Kidney (tissue), 14 donors: Measurements from ENCODE around the gene C2CD2. TPM values are rescaled to one million over a fixed set of nuclear protein-coding genes. Genes with fewer than 3 reads are reported as not detected.

Experiments
- DNase-seq, 5 donors: peaks; one replicate each; pipeline ENCODE4 v3.0.0-alpha.2; 2013 to 2020
- FAIRE-seq: peaks from 2 replicates; lab custom pipeline; 2012; peaks lifted over from hg19 to GRCh38; lab: Jason Lieb, UNC
- H3K27ac ChIP-seq, 2 donors: one replicate each; pipeline ENCODE4 v1.7.0; 2013; ENCODE audit warnings: low read depth in 2 of 2, low read length in 2 of 2, inconsistent platforms in 1 of 2
- H3K27me3 ChIP-seq: one replicate; pipeline ENCODE4 v1.7.1; 2013; ENCODE audit warnings: low read length, inconsistent platforms; ENCODE audit not compliant: control insufficient read depth, insufficient read depth
- H3K36me3 ChIP-seq, 3 donors: one replicate each; pipeline versions ENCODE4 v1.7.0 to v1.7.1; 2013; ENCODE audit warnings: low read length in 3 of 3, control low read depth in 1 of 3, inconsistent platforms in 1 of 3; ENCODE audit not compliant: insufficient read depth in 3 of 3, control insufficient read depth in 2 of 3
- H3K4me1 ChIP-seq, 3 donors: one replicate each; pipeline versions ENCODE4 v1.7.0 to v1.7.1; 2013; ENCODE audit warnings: low read length in 3 of 3, inconsistent platforms in 1 of 3, low read depth in 1 of 3; ENCODE audit not compliant: control insufficient read depth in 2 of 3, insufficient read depth in 2 of 3
- H3K4me3 ChIP-seq, 3 donors: one replicate each; pipeline versions ENCODE4 v1.7.0 to v1.8.1; 2013; ENCODE audit warnings: low read length in 3 of 3, control low read depth in 1 of 3, inconsistent platforms in 1 of 3
- H3K9ac ChIP-seq, 3 donors: one replicate each; pipeline versions ENCODE4 v1.7.0 to v1.7.1; 2013; ENCODE audit warnings: low read length in 3 of 3, control low read depth in 1 of 3, inconsistent platforms in 1 of 3
- H3K9me3 ChIP-seq, 3 donors: one replicate each; pipeline versions ENCODE4 v1.7.0 to v1.7.1; 2013; ENCODE audit warnings: low read length in 3 of 3, control low read depth in 1 of 3, inconsistent platforms in 1 of 3; ENCODE audit not compliant: control insufficient read depth in 2 of 3, insufficient read depth in 1 of 3
- intact Hi-C: fragments of 100-400 bp; cut with DNase I; formaldehyde crosslinking; loops from one replicate; pipeline ENCODE4 v1.11.1; 2022
- polyA plus RNA-seq: library from polyadenylated mRNA; stranded (reverse); fragments of 350-450 nt; fragmentation: Illumina TruSeq; extraction: RNeasy Lipid Tissue Mini Kit (QIAGEN cat#74804); gene quantifications from one replicate; pipeline ENCODE4 v1.2.3, GENCODE V29; 2014; ENCODE audit warnings: low read depth, low replicate concordance; ENCODE audit not compliant: insufficient read depth
- total RNA-seq: library from RNA; stranded (reverse); fragmentation: NEBNext Ultra II Directional; extraction: Animal tissue kit (Norgen Biotek cat#: 25700); gene quantifications from one replicate; pipeline ENCODE4 v1.2.1, GENCODE V29; 2021
- TF ChIP-seq, protein P1 (sequence below): IDR thresholded peaks from 3 replicates; pipeline ENCODE4 v1.5.1; 2012; ENCODE audit warnings: mild to moderate bottlenecking, moderate library complexity, borderline replicate concordance; ENCODE audit not compliant: insufficient read depth; ENCODE audit errors: extremely low read depth
- donor health status: control.
- donor health status: control.
- donor health status: control.
- donor health status: control.
- donor health status: control.
- donor health status: DM: yes; HTN: yes; CAD: no.
- donor health status: Normal renal cell carcinoma (clear cell type).

Gene C2CD2
- total and polyA plus RNA-seq, 2 donors from 2014 or later, result 7.6 to 25.6 TPM

GRCh38 chr21:41966041-41966833 lies 12.4 kb upstream of the C2CD2 start:
- peak in 1 of 5 donors; percentile 15 for DNase-seq
- Histone ChIP-seq H3K9me3 (no peaks in the 10 kb centered on the region), H3K4me3 (no peak overlapping the region), H3K36me3 (no peaks in the 10 kb centered on the region), H3K27ac (no peak overlapping the region), H3K4me1 (peaks cover 0 to 4% (median 2%) of the 10 kb centered on the region in 3 donors), H3K27me3 (no peaks in the 10 kb centered on the region), H3K9ac (no peak overlapping the region)
- no peak for FAIRE-seq
- TF ChIP-seq, protein P1, sequence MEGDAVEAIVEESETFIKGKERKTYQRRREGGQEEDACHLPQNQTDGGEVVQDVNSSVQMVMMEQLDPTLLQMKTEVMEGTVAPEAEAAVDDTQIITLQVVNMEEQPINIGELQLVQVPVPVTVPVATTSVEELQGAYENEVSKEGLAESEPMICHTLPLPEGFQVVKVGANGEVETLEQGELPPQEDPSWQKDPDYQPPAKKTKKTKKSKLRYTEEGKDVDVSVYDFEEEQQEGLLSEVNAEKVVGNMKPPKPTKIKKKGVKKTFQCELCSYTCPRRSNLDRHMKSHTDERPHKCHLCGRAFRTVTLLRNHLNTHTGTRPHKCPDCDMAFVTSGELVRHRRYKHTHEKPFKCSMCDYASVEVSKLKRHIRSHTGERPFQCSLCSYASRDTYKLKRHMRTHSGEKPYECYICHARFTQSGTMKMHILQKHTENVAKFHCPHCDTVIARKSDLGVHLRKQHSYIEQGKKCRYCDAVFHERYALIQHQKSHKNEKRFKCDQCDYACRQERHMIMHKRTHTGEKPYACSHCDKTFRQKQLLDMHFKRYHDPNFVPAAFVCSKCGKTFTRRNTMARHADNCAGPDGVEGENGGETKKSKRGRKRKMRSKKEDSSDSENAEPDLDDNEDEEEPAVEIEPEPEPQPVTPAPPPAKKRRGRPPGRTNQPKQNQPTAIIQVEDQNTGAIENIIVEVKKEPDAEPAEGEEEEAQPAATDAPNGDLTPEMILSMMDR, result no peak
- intact Hi-C loops, result no loop called here

GRCh38 chr21:41965461-41966013 lies 11.7 kb upstream of the C2CD2 start:
- intact Hi-C loops, result no loop called here
- FAIRE-seq (no peak), DNase-seq (no peak)
- no peaks in the 10 kb centered on the region for H3K9me3 ChIP-seq
- no peaks in the 10 kb centered on the region for H3K36me3 ChIP-seq
- no peak overlapping the region for H3K4me3 ChIP-seq
- H3K4me1 ChIP-seq, result peaks cover 0 to 4% (median 2%) of the 10 kb centered on the region in 3 donors
- H3K27ac ChIP-seq, result no peak overlapping the region
- no peaks in the 10 kb centered on the region for H3K27me3 ChIP-seq
- no peak overlapping the region for H3K9ac ChIP-seq
- TF ChIP-seq, protein P1, result no peak

GRCh38 chr21:41965045-41965444 lies 11.2 kb upstream of the C2CD2 start:
- Histone ChIP-seq H3K9ac (no peak overlapping the region), H3K4me3 (no peak overlapping the region), H3K36me3 (no peaks in the 10 kb centered on the region), H3K27me3 (no peaks in the 10 kb centered on the region), H3K27ac (no peak overlapping the region), H3K4me1 (peaks cover 0 to 4% (median 2%) of the 10 kb centered on the region in 3 donors), H3K9me3 (no peaks in the 10 kb centered on the region)
- intact Hi-C loops, result no loop called here
- TF ChIP-seq, protein P1, result no peak
- DNase-seq (no peak), FAIRE-seq (no peak)
